Lung (tissue), 12 donors: Measurements from ENCODE around the gene AUTS2. TPM values are rescaled to one million over a fixed set of nuclear protein-coding genes. Genes with fewer than 3 reads are reported as not detected.

Source experiments
- ATAC-seq: fragments of 200-7000 bp; cut with Tn5 transposase; one replicate; pipeline ENCODE4 v1.9.1; 2020; ENCODE audit warnings: moderate number of reproducible peaks; ENCODE audit not compliant: insufficient read depth, low FRiP score
- DNase-seq, 3 donors: peaks; one replicate each; pipeline ENCODE4 v3.0.0-alpha.2; 2013 to 2017
- H3K27ac ChIP-seq, 2 donors: one replicate each; pipeline ENCODE4 v1.5.1; 2013; ENCODE audit warnings: mild to moderate bottlenecking in 2 of 2, moderate library complexity in 2 of 2, control low read depth in 1 of 2, inconsistent platforms in 1 of 2, low read depth in 1 of 2, low read length in 1 of 2
- H3K27me3 ChIP-seq, 3 donors: one replicate each; pipeline ENCODE4 v1.5.1; 2013; ENCODE audit warnings: low read length in 2 of 3; ENCODE audit not compliant: control insufficient read depth in 3 of 3, insufficient read depth in 3 of 3
- H3K36me3 ChIP-seq, 4 donors: one replicate each; pipeline ENCODE4 v1.5.1; 2013; ENCODE audit warnings: low read length in 4 of 4, mild to moderate bottlenecking in 1 of 4, moderate library complexity in 1 of 4; ENCODE audit not compliant: control insufficient read depth in 4 of 4, insufficient read depth in 4 of 4
- H3K4me1 ChIP-seq, 5 donors: one replicate each; pipeline ENCODE4 v1.5.1; 2013; ENCODE audit warnings: low read length in 5 of 5, mild to moderate bottlenecking in 2 of 5, moderate library complexity in 1 of 5; ENCODE audit not compliant: control insufficient read depth in 5 of 5, insufficient read depth in 5 of 5
- H3K4me3 ChIP-seq: one replicate; pipeline ENCODE4 v1.5.1; 2013; ENCODE audit warnings: mild to moderate bottlenecking, control low read depth, moderate library complexity
- H3K9ac ChIP-seq, 2 donors: one replicate each; pipeline ENCODE4 v1.5.1; 2013; ENCODE audit warnings: low read length in 2 of 2, control low read depth in 1 of 2; ENCODE audit not compliant: insufficient read depth in 1 of 2
- H3K9me3 ChIP-seq, 4 donors: one replicate each; pipeline ENCODE4 v1.5.1; 2013; ENCODE audit warnings: low read length in 3 of 4, mild to moderate bottlenecking in 1 of 4, moderate library complexity in 1 of 4; ENCODE audit not compliant: control insufficient read depth in 4 of 4, insufficient read depth in 3 of 4
- CTCF ChIP-seq: IDR thresholded peaks from 2 replicates; pipeline ENCODE4 v1.5.1; 2012; ENCODE audit warnings: mild to moderate bottlenecking; ENCODE audit errors: control extremely low read depth, extremely low read depth
- WGBS, 2 donors: extraction: QIAGEN DNeasy Blood & Tissue Kit; methylation state at CpG; one replicate each; pipeline ENCODE4 v1.1.7; 2013; 5-methylcytosine and 5-hydroxymethylcytosine counted together
- polyA plus RNA-seq, 2 donors: library from polyadenylated mRNA; stranded (reverse); fragments of 200-250 nt; gene quantifications; one replicate each; pipeline ENCODE4 v1.2.1, GENCODE V29; 2013
- total RNA-seq, 2 donors: library from RNA; depleted of rRNA in 1 of 2; stranded (reverse); fragments of >200 nt in 1 of 2; gene quantifications; one replicate each; pipeline ENCODE4 v1.2.1, GENCODE V29; 2014 to 2021
- donor health status: control.
- donor health status: control.
- donor health status: Bipolar disorder and iron deficiency.
- donor health status: healthy.
- donor health status: DM: yes; HTN: yes; CAD: no.

Gene AUTS2
- total and polyA plus RNA-seq, 4 donors = 11.8 to 115 (median 40.6) TPM

- 77 to 81% methylated on average over 5 of the region's 5 CpGs for WGBS, 2 donors
- Histone ChIP-seq H3K4me3 (no peak overlapping the region), H3K9me3 (no peaks in the 10 kb centered on the region), H3K4me1 (peaks cover 2 to 23% (median 6%) of the 10 kb centered on the region in 5 donors), H3K27ac (no peak overlapping the region), H3K36me3 (no peaks in the 10 kb centered on the region), H3K27me3 (no peaks in the 10 kb centered on the region), H3K9ac (no peak overlapping the region)
- no peak for DNase-seq
- TF ChIP-seq CTCF = no peak
- ATAC-seq = no peak
These were observed 98.7 kb downstream of the AUTS2 start for GRCh38 chr7:69696686-69697685.

GRCh38 chr7:69698109-69698825 lies 100.0 kb downstream of the AUTS2 start:
- Histone ChIP-seq H3K9ac (no peak overlapping the region), H3K27ac (no peak overlapping the region), H3K36me3 (no peaks in the 10 kb centered on the region), H3K9me3 (no peaks in the 10 kb centered on the region), H3K4me3 (no peak overlapping the region), H3K4me1 (peaks cover 0 to 15% (median 7%) of the 10 kb centered on the region in 5 donors), H3K27me3 (no peaks in the 10 kb centered on the region)
- ATAC-seq (no peak), DNase-seq (no peak)
- TF ChIP-seq CTCF = no peak
- 84 to 90% methylated on average over 5 of the region's 5 CpGs for WGBS, 2 donors

GRCh38 chr7:69699931-69700330 lies 101.7 kb downstream of the AUTS2 start:
- no peaks in the 10 kb centered on the region for H3K27me3 ChIP-seq
- no peaks in the 10 kb centered on the region for H3K36me3 ChIP-seq
- no peak for DNase-seq
- TF ChIP-seq CTCF = no peak
- no peak overlapping the region for H3K4me3 ChIP-seq
- WGBS, 2 donors = 67 to 82% methylated on average over 2 of the region's 2 CpGs
- H3K9me3 ChIP-seq = no peaks in the 10 kb centered on the region
- peaks cover 0 to 9% (median 4%) of the 10 kb centered on the region in 5 donors for H3K4me1 ChIP-seq
- no peak for ATAC-seq
- H3K9ac ChIP-seq = no peak overlapping the region
- no peak overlapping the region for H3K27ac ChIP-seq
